Measurements from ENCODE around the gene NVL. TPM values are rescaled to one million over a fixed set of nuclear protein-coding genes. Genes with fewer than 3 reads are reported as not detected.

NVL gene
- total RNA-seq, 8 experiments from 2014 or later = 21.8 to 70.9 (median 47.7) TPM

Other genes with a start within 250 kb of the NVL start
- gene FBXO28, start 216.1 kb downstream of the NVL start, total RNA-seq = 10 to 100 TPM; 18.7 to 37.6 (median 25.1) TPM
- 10 to 100 TPM; 38.2 to 97.5 (median 75.2) TPM for gene DEGS1, start 146.9 kb downstream of the NVL start, total RNA-seq
- 10 to 100 TPM; 19.4 to 53.0 (median 27.8) TPM for gene CNIH4, start 26.7 kb upstream of the NVL start, total RNA-seq
- gene WDR26, start 104.6 kb upstream of the NVL start, total RNA-seq = 100 to 1,000 TPM in 1 of 8 experiments, 10 to 100 TPM in 7; 47.4 to 116 (median 55.1) TPM